IPS-NIHi11 (cell line): ENCODE measurements around the gene NRCAM.
A peak's percentile ranks its signal among the peaks of the same experiment; 100 is the strongest.

Experiments used
- DNase-seq: peaks from one replicate; pipeline ENCODE4 v3.0.0; 2012; ENCODE audit warnings: mixed read lengths, low spot score

Gene NRCAM

DNA sequence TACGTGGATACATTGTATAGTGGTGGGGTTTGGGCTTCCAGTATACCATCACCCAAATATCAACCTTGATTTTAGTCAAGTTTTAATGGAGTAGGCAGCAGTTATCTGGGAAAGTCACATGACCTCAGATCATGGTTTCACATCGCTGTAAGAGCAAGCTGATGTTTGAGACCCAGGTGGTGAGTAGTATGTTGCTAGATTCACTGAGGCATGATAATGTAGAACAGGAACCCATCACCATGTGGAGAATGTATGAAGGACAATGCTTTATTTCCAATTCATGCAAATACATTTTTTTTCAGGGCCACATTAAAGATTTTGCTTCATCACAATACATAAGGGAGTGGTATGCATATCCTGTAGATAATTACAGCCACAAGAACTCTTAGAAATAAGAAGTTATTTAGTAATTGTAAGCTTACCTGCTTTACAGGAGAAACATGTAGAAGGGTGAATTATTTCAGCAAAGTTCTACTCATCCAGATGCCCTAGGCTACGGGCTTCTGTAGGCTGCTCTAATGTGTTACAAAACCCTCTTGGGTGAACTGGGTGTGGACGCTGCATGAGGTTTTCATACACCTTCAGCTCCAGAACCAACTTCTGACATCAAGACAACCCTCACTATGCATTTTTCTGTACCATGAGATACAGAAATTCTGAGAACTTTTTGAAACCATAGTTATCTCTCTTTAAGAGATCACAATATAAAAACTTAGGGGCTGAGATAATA, 298.5 kb downstream of the NRCAM start:
- DNase-seq = no peak

DNA sequence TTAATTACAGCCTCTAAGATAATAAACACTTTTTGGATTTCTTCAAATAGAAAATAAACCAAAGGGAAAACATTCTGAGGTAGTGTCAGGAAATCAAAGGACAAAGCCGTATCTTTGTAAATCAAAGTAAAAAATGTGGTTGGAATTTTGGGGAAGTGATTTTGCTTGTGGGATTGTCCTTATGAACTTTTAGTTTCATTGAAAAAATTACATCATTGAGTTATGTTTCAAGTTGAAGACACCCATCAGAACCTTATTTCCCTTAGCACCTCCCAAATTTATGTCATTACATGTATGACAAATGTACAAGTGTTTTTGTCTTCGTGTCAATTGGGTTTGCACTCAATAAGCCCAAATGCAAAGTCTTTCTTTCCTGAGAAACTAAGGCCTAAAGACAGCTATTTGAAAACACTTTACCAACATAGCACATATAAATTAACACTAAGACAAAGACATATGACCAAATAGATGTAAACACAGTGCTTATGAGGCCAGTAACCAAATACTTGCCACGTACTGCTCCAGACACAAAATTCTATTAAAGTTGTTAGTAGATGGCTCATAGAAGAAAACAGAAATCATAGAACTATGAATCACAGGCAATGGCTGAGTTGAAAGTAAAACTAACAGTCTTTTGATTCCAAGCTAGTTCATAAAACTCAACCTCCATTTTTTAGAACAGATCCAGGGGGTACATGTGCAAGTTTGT, 299.2 kb downstream of the NRCAM start:
- no peak for DNase-seq

DNA sequence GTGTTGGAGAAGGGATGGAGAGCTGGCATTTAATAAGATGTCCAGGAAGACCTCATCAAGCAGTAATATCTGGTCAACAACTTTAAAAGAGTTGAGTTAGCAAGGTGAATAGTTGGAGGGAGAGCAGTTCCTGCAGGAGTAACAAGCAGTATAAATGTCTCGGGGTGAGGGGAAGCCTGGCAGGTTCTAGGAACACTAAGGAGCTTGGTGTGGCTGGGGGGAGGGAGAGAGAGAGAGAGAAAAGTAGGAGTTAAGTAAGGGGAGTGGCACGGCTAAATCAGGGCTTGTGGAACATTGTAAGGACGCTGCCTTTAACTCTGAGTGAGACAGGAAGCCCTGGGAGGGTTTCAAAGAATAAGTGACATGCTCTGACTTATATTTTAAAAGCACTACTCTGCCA, 304.0 kb downstream of the NRCAM start:
- no peak for DNase-seq

DNA sequence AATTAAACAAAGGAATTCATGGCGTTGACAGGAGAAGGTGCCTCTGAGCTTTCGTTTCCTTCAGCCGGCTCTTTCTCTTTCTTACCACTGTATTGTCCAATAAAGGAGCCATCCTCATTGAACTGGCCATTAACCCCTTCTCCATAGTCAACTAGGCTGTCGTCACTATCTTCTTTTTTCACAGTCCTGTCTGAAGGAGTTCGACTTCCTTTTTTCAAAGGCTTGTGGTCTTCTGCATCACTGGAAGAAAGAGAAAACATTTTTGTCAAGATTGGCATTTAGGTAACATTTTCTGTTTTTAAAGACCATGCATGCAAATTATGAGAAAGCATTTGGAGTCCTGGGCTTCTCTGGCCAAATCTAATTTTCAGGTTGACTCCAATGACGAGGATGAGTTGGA, 306.3 kb downstream of the NRCAM start:
- DNase-seq = no peak

DNA sequence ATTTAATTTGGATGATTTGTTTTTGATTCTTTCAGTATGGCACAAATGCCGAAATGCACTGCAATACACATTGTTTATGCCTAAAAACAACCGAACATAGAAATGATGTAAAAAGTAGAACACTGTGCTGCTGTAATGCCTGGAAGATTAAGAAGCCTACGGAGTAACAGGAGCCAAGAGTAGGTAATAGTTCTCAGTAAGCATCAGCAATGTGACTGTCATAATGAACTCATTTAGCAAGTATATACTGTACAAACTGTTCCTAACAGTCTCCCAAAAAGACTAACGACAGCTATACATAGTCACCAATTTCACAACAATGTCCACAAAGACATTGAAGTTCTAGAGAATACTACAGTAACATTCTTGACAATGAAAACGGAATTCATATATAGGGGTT, 307.1 kb downstream of the NRCAM start:
- DNase-seq = no peak

DNA sequence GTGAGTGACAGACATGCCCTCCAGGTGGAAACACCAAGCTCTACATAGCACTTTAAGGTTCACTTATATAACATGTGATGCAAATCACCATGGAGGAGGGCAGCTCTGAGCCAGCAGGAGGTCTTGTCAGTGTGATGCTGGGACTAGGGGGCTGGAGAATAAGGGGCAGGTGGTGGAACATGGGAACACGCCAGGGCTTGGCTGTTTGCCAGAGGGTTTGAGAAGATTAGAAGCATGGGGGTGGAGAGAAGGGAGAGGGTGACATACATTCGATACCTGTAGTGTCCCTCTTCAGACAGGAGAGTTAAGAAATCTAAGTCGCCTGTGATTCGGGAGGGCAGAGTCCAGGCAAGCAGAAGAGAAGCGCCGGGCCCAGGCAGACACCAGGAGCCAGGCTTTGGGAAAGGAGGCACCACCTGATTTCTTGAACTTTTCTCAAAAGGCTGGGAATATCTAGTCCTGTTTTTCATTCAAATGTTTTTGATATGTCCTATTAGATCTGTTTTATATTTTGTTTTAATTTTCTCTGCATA, 309.1 kb downstream of the NRCAM start:
- DNase-seq = no peak

DNA sequence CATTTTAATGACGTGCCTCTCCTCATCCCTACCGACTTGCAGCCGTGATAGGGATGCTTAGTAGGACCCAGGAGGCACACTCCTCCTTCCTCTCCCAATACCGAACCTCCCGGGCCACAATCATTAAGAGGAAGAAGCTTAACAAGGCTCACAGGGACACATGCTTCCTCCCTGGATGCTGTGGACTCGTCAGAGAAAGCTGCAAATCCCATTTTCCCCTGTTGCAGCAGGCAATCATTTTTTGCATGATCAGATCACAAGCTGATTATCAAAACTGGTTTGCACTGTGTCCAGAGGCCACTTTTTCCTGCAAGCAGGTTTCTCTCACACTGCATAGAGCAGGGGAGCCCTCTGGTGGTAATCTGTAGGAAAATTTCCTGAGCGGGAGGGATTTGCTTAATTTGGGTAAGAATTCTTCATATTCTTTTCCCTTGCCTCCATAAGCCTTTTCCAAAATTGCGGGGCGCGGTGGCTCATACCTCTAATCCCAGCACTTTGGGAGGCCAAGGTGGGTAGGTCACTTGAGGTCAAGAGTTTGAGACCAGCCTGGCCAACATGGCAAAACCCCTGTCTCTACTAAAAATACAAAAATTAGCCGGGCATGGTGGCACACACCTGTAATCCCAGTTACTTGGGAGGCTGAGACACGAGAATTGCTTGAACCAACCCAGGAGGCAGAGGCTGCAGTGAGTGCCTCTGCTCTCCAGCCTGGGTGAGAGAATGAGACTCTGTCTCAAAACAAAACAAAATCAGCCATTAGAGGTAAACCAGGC, 310.0 kb downstream of the NRCAM start:
- peak; percentile 54 for DNase-seq

DNA sequence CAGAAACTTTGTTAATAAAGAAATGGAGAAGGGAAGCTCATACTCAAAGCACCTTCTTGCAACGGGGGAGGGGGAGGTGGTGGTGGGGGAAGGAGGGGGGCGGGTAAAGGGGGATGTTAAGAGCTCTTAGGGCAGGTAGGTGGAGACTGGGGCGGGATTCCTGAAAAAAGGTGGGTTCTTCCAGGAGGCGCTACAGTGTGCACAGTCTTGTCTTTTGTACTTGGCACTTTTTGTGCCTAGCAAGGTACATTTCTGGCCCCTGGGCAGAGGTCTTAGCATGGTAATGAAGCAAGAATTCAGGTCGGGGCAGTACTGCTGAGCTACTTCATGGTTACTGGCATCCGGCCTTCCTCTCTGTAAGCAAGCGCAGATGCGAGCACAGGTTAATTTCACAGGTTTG, 310.8 kb downstream of the NRCAM start:
- DNase-seq = no peak

DNA sequence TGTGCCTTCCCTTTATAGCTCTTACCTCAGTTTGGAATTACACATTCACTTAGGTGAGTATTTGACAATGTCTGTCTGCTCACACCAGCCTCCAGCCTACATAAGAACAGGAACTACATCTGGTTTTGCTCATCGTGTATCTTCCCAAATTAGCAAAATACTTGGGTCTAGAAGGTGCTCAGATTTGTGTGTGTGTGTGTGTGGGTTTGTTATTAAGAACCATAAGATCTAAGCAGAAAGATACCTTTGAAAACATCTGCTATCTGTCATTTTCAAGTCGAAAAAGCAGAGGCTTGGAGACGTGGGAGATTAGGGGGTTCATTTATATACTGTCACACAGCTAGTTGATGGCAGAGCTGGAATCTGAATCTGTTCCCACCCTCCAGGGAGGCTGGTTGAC, 311.3 kb downstream of the NRCAM start:
- DNase-seq = no peak

DNA sequence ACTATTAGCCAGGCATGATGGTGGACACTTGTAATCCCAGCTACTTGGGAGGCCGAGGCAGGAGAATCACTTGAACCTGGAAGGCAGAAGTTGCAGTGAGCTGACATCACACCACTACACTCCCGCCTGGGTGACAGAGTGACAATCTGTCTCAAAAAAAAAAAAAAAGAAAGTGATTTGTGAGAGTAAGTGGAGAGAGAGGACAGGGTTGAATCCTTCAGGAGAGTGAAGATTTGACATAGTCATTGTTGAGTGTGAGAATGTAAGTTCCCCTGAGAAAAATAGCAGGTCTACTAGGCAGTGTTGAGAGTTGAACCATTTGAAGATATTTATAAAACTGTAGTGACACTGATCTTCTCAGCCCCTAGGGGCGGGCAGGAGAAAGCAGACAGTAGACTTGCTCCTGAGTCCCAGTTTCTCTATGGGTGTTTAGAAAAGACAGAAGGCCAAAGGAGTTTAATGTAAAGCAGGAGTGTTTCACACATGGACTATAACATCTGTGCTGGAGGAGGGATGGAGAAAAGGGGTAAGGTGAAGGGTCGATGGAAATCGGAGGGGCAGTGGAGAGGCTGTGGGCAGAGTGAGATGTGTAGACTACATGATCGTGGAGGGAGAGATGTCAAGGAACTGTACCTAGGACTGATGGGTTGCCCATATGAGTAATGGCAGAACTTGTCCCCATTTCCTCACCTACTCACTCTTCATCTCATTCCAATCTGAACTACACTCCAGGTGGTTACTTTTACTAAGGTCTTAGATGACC, 312.4 kb downstream of the NRCAM start:
- DNase-seq = no peak

DNA sequence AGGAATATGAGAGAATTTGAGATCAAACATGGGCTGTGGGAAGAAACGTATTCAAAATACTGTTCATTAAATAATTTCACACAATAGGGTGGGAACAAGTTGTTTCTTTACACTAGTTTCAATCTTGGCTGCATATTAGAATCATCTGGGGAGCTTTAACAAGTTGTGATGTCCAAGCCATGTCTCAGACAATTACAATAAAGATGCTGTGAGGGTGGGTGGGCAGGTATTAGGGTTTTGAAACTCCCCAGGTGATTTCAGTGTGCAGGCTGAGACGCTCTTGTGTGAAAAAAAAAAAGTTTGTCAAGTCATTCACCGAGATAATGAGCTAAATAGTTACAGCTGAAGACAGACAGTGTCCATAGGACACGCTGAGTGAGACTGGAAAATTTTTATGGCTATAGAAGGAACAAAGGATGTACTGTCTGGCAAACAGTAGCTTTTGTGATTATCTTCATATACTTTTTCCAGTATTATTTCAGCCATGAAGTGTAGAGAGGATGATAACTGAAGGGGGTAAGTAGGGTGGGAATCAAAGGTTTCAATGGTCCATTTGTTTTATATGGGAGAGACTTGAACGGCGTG, 313.5 kb downstream of the NRCAM start:
- DNase-seq = no peak

DNA sequence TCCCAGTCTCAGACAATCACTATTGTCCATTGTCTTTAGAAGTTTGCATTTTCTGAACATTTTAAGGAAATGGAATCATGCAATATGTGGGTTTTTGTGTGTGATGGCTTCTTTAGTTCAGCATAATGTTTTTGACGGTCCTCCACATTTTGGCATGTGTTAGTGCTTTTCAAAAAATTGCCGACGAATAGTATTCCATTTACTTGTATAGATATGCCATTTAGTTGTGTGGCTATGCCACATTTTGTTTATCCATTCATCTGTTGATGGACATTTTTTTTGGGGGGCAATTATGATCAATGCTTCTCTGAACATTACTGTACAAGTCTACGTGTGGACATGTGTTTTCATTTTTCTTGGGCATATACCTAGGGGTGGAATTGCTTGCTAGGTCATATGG, 314.1 kb downstream of the NRCAM start:
- DNase-seq = no peak

DNA sequence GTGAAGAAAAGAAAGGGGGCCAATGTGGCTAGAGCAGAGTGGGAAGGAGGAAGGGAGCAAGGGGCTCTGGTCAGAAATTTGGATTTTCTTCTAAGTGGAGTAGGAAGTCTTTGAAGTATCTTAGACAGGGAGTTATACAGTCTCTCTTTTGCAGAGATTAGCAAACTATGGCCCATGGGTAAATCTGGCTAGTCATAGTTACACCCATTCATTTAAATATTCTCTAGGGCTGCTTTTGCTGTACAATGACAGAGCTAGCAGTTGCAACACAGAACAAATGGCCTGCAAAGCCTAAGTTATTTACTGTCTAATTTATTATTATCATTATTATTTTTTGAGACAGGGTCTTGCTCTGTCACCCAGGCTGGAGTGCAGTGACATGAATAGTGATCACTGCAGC, 315.6 kb downstream of the NRCAM start:
- DNase-seq = no peak

DNA sequence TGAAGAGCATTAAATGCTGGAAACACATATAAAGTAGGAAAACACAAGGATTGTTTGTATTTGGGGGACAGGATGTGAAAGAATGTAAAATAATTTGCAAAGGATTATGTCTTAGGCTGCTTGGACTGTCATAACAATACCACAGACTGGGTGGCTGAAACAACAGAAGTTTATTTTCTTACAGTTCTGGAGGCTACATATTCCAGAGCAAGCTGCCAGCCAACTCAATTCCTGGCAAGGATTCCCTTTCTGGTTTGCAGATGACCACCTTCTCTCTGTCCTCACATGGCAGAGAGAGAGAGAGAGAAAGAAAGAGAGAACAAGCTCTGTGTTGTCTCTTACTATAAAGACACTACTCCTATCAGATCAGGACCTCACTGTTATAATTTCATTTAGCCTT, 317.3 kb downstream of the NRCAM start:
- DNase-seq = no peak

DNA sequence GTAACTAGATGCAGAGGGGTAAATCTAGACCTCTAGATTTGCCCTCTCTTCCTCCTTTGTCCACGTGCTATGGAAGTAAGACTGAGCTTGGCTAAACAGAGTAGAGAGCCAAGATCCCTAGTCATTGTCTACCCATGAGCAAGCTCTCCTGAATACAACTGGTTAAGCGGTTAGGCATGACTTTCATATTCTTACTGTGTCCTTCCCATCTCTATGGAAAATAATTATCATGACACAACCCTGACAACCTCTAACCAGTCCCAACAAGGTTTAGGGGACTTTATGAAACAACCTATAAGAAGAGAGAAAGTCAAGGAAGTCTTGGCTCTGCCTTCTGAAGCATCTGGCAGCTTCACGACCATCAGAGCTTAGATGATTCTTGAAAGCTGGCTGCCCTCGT, 318.2 kb downstream of the NRCAM start:
- no peak for DNase-seq

DNA sequence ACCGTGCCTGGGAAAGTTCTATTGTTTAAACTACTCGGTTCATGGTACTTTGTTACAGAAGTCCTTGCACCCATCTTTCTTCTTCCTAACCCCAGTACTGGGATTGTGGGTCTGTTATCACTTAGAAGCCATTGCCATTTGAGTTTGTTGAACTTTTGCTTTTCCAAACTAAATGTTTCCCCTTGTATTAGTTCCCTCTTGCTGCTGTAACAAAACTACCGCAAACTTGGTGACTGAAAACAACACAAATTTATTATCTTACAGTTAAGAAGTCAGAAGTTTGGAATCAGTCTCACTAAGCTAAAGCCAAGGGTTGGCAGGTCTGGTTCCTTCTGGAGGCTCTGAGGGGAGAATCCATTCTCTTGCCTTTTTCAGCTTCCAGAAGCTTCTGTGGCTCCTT, 319.2 kb downstream of the NRCAM start:
- DNase-seq = no peak

DNA sequence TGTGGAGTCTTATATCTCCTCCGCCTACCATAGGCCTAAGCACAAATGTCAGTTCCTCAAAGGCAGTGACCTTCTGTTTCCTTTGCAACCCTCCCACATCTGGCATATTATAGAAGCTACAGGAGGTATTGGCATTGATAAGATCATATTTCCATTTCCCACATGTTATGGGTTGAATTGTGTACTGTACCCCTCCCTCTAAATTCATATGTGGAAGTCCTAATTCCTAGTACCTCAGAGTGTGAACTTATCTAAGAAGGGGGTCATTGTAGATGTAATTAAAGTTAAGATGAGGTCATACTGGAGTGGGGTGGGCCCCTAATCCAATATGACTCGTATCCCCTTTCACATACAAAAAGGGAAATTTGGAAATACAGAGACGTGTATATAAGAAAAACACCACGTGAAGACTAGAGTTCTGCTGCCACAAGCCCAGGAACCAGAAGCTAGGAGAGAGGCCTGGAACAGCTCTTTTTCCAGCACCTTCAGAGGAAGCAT, 320.0 kb downstream of the NRCAM start:
- no peak for DNase-seq

DNA sequence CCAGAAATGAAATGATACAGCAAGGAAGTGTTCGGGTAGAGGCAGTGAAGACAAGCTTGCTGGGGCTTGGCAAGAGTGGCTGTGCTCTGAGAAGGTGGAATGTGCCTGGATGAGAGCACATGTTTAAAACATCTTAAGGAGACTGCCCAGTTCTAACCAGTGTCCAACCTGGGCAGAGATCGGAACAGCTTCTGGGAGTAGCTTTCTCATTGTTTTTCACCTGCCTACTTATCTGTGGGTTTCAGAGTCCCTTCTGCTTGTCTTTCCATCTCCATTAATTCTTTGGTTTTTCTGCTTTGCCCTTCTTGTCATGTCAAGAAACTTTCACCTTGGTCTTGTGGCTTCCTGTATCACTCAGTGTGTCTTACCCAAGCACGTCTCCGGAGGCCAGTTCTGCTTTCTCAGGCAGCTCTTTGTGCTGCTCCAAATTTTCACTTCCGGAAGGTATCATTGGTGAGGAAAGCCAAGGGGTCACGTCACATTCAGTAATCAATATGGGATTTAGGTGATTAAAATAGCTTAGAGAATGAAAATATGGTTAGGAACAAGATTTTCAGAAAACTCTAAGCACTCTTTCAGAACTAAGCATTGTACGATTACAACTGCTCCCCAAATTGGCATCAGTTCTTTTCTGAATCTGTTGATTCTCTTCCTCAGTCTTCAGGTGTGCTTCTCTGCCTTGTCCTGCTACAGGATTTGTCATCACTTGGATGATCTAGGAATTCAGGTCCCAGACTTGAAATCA, 320.6 kb downstream of the NRCAM start:
- no peak for DNase-seq

DNA sequence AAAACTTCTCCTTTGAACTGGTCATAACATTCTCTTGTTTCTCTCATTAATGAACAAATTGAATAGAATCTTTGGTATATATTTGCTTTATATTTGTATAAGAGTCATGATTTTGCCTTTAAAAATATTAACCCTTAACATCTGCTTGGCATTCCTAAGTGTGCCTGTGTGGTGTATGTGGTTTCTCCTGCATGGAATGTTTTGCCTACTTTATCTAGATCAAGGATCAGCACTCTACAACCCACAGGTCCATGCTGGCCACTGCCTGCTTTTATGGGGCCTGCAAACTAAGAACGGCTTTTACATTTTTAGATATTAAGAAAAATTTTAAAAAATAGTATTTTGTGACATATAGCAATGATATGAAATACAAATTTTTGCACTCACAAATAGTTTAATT, 321.8 kb downstream of the NRCAM start:
- no peak for DNase-seq

DNA sequence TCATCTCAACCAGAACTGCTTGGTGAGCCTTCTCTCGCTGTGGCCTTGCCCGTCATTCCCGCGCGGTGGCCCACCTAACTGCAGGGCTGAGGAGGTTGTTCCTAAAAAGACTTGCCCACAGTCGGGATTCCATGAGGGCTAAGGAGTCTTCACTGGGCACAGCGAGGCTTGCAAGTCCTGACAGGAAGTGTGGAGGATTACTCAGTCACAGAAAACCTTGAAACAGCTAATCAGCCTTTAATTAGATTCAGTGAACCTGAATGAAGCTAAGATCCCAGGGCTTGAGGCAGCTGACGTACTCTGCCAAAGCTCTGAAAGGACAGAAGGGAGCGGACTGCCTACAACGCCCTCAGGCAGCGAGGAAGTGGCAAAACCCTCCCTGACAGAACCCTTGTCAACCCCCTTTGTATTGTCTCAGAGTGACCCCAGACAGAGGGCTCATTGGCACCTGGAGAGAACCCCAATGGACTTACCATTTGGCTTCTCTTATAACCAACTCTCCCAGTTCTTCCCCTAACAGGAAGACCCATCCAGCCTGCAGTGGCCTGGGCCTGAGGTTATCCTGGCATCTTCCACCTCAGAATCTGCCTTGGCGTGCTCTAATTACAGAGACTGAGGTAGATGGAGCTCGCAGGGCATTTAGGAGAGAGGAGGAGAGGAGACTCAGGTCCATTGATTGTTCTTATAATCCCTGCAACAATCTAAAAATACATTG, 323.5 kb downstream of the NRCAM start:
- no peak for DNase-seq
